GM18502 (cell line): ENCODE results near the gene CMTM7.

Experiments
- ATAC-seq: cut with Tn5 transposase; IDR thresholded peaks from one replicate; pipeline ENCODE4 v1.9.1; 2021; ENCODE audit warnings: mild to moderate bottlenecking; ENCODE audit not compliant: unreplicated experiment, poor library complexity

The CMTM7 gene

GRCh38 chr3:32502946-32503286 is 111.3 kb downstream of the CMTM7 start:
- no peak for ATAC-seq
